Thyroid gland (tissue), 4 donors: ENCODE data around the gene TESMIN. TPM values are rescaled to one million over a fixed set of nuclear protein-coding genes. Genes with fewer than 3 reads are reported as not detected.

Source experiments
- DNase-seq, 2 donors: peaks; one replicate each; pipeline ENCODE4 v3.0.0-alpha.2; 2019
- H3K27ac ChIP-seq, 3 donors: fragments of 200-600 bp; sonication (generic); 1 replicate in 2 of 3; 2 replicates in 1 of 3; pipeline ENCODE4 v1.5.1; 2016 to 2019; ENCODE audit warnings: mild to moderate bottlenecking in 1 of 3, moderate library complexity in 1 of 3
- H3K27me3 ChIP-seq: fragments of 200-600 bp; sonication (generic); one replicate; pipeline ENCODE4 v1.5.1; 2019
- H3K36me3 ChIP-seq, 2 donors: fragments of 200-600 bp; sonication (generic); one replicate each; pipeline ENCODE4 v1.5.1; 2016 to 2019
- H3K4me1 ChIP-seq, 2 donors: fragments of 200-600 bp; sonication (generic); one replicate each; pipeline ENCODE4 v1.5.1; 2017 to 2019
- H3K4me3 ChIP-seq, 3 donors: fragments of 200-600 bp; sonication (generic); replicated peaks in 1 of 3; 1 replicate in 2 of 3; 2 replicates in 1 of 3; pipeline ENCODE4 v1.5.1; 2016; ENCODE audit warnings: mild to moderate bottlenecking in 1 of 3
- H3K9me3 ChIP-seq: fragments of 200-600 bp; sonication (generic); one replicate; pipeline ENCODE4 v1.5.1; 2017
- CTCF ChIP-seq, 6 experiments: fragments of 200-600 bp in 3 of 6; fragments of 450-650 bp in 3 of 6; sonication (generic) in 3 of 6; IDR thresholded peaks; one replicate each; pipeline ENCODE4 v1.5.1; 2016 to 2019; ENCODE audit warnings: antibody characterized with exemption in 6 of 6, mild to moderate bottlenecking in 2 of 6, inconsistent platforms in 1 of 6, moderate library complexity in 1 of 6
- POLR2A ChIP-seq, 2 donors: fragments of 450-650 bp; IDR thresholded peaks; one replicate each; pipeline ENCODE4 v1.6.1; 2017; ENCODE audit warnings: antibody characterized with exemption in 2 of 2, mild to moderate bottlenecking in 2 of 2, moderate library complexity in 1 of 2
- WGBS, 2 donors: methylation state at CpG; one replicate each; pipeline ENCODE4 v1.1.5; 2017; 5-methylcytosine and 5-hydroxymethylcytosine counted together
- intact Hi-C: fragments of 100-400 bp; cut with DNase I; formaldehyde crosslinking; loops from one replicate; pipeline ENCODE4 v1.15.1; 2023
- total RNA-seq, 4 donors: library from RNA; depleted of rRNA; stranded (reverse); fragments of >200 nt; gene quantifications; one replicate each; pipeline ENCODE4 v1.2.3, GENCODE V29; 2016

Gene TESMIN
- total RNA-seq, 4 donors from 2014 or later, result 2.1 to 10.6 (median 5.8) TPM

- Histone ChIP-seq H3K27ac (no peak overlapping the region), H3K4me1 (no peaks in the 10 kb centered on the region), H3K27me3 (no peaks in the 10 kb centered on the region), H3K4me3 (no peak overlapping the region), H3K9me3 (no peaks in the 10 kb centered on the region), H3K36me3 (no peaks in the 10 kb centered on the region)
- DNase-seq, result no peak
- TF ChIP-seq CTCF (IDR thresholded peaks at IDR 0.05) (no peak), POLR2A (IDR thresholded peaks at IDR 0.05) (no peak)
- intact Hi-C loops, result no loop called here
- WGBS, 2 donors, result 95 to 96% methylated on average over 16 of the region's 16 CpGs
Observed at GRCh38 chr11:68674461-68674860, 76.9 kb downstream of the TESMIN start.

- Histone ChIP-seq H3K27ac (no peak overlapping the region), H3K4me3 (no peak overlapping the region), H3K9me3 (no peaks in the 10 kb centered on the region), H3K27me3 (no peaks in the 10 kb centered on the region), H3K4me1 (no peaks in the 10 kb centered on the region), H3K36me3 (no peaks in the 10 kb centered on the region)
- no peak for DNase-seq
- WGBS, 2 donors, result 77 to 92% methylated on average over 10 to 11 of the region's 11 CpGs
- intact Hi-C loops, result no loop called here
- no peak for TF ChIP-seq POLR2A (IDR thresholded peaks at IDR 0.05)
- TF ChIP-seq CTCF (IDR thresholded peaks at IDR 0.05), result no peak
Observed at GRCh38 chr11:68673991-68674390, 77.3 kb downstream of the TESMIN start.

- no peak for TF ChIP-seq CTCF (IDR thresholded peaks at IDR 0.05)
- no peak for TF ChIP-seq POLR2A (IDR thresholded peaks at IDR 0.05)
- Histone ChIP-seq H3K36me3 (no peaks in the 10 kb centered on the region), H3K9me3 (no peaks in the 10 kb centered on the region), H3K4me3 (no peak overlapping the region), H3K4me1 (no peaks in the 10 kb centered on the region), H3K27me3 (no peaks in the 10 kb centered on the region), H3K27ac (no peak overlapping the region)
- intact Hi-C loops, result no loop called here
- WGBS, 2 donors, result 83 to 86% methylated on average over 6 of the region's 6 CpGs
- peak in 1 of 2 donors; percentile 34 for DNase-seq
Observed at GRCh38 chr11:68673306-68673945, 77.9 kb downstream of the TESMIN start.

GRCh38 chr11:68670208-68670992 is 80.9 kb downstream of the TESMIN start:
- H3K36me3 ChIP-seq, result no peaks in the 10 kb centered on the region
- H3K4me3 ChIP-seq, result no peak overlapping the region
- no peak overlapping the region for H3K27ac ChIP-seq
- H3K27me3 ChIP-seq, result no peaks in the 10 kb centered on the region
- WGBS, 2 donors, result 60 to 77% methylated on average over 6 to 8 of the region's 33 CpGs
- no peak for DNase-seq
- intact Hi-C loops, result no loop called here
- H3K4me1 ChIP-seq, result no peaks in the 10 kb centered on the region
- TF ChIP-seq CTCF (IDR thresholded peaks at IDR 0.05), result no peak
- TF ChIP-seq POLR2A (IDR thresholded peaks at IDR 0.05), result no peak
- no peaks in the 10 kb centered on the region for H3K9me3 ChIP-seq
